GM19438 (cell line): ENCODE results near the gene CLASP1.
"Not testable (repeated sequence)": the region's sequence is repeated elsewhere in the genome, so short reads cannot be mapped to it uniquely, and the experiment has no call there.

ENCODE experiments used
- ATAC-seq: cut with Tn5 transposase; IDR thresholded peaks from one replicate; pipeline ENCODE4 v1.9.1; 2021; ENCODE audit warnings: low read depth; ENCODE audit not compliant: unreplicated experiment

The CLASP1 gene

DNA sequence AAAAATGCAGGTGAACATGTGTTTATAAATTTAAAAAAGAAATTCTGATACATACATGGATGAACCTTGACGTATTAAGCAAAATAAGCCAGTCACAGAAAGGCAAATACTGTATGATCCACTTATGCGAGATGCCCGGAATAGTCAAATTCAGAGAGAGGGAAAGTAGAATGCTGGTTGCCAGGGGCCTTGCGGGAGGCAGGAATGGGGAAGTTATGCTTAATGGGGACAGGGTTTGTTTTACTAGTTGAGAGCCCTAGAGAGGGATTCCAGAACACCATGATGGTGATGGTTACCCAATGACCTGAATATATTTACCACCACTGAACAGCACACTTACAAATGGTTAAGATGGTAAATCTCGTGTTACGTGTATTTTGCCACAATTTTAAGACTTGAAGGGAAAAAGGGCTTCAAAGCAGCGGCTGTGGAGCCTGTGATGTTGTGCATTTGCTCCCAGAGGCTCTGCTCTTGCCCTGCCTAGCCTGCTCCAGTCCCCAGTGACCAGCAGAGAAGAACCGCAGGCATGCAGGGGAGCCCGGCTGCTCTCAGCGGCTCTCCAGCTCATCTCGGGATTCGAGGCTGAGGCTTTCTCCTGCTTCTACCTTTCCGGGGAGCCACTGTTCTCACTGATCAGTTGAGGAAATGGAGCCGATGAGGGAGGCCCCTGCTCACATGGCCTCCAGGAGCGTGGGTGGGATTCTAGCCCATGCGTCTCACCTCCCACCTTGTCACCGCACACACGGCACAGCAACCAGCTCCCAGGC, 312.6 kb downstream of the CLASP1 start:
- ATAC-seq = no peak

DNA sequence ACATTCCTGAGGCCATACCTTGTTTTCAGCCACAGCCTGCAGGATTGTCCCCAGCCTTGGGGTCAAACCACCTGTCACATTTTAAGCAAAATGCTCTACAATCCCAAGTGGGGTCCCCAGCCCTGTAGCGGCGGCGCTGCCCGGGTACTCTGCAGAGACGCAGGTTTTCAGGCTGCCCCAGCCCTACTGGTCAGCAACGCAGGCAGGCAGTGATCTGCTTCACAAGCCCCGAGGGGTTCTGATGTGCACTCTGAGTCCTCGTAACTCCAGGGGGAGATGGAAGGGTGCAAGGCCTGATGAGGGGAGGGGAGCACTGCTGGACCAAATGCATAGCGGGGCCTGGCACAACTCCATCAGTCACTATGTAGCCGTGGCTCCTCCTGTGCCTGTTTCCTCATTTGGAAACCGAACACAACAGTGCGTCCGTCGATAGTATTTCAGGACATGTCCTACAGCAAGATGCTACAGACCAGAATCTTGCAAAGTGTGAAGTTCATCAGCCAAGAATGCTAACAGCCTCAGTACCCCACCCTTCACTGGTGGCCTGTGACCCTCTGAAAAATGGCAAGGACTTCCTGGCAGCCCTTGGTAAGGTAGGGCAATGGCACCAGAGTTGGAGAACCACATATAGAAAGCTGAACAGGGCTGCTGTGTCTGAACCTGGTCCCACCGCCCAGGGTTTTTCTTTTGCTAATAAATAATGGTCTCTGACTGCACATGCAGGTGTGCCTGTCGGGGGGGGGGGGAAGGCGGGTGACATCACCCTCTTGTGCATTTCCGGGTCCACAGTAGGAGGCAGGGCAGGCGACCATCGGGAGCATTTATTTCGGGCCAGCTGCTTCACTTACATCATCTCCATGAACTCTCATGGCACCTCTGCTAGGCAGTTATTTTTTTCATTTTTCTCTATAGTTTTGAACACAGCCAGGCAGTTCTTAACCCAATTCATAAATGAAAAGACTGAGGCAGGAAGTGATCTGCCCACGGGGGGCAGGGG, 313.7 kb downstream of the CLASP1 start:
- ATAC-seq = no peak

DNA sequence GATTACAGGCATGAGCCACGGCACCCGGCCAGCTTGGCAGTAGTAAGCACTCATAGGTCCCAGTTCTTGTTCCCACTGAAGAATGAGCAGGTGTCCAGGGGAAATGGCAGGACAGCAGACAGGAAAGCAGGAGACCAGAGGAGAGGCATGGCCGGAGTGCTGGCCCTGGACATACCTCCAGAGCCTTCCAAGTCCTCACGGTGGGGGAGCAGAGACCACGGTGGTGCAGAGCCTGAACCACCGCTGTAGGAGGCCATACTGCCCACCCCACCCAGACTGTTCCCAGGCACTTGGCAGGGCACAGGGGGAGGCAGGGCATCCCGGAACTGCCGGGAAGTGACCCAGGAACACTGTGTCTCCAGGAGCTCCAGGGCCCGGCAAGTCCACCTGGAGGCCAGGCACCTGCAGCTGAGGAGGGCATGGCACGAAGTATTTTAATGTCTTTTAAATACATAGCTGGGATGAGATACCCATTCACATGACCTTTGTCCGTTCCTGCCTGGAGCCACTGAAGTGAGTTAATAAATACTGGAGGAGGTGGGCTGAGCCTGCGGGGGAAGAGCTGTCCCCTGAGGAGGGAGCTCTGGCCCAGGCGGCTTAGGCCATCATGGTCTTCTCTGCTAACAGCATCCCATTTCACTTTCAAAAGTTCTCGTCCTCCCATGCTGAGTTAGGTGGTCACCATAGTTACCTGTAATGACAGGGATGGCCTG, 314.5 kb downstream of the CLASP1 start:
- ATAC-seq = peak; percentile 17

DNA sequence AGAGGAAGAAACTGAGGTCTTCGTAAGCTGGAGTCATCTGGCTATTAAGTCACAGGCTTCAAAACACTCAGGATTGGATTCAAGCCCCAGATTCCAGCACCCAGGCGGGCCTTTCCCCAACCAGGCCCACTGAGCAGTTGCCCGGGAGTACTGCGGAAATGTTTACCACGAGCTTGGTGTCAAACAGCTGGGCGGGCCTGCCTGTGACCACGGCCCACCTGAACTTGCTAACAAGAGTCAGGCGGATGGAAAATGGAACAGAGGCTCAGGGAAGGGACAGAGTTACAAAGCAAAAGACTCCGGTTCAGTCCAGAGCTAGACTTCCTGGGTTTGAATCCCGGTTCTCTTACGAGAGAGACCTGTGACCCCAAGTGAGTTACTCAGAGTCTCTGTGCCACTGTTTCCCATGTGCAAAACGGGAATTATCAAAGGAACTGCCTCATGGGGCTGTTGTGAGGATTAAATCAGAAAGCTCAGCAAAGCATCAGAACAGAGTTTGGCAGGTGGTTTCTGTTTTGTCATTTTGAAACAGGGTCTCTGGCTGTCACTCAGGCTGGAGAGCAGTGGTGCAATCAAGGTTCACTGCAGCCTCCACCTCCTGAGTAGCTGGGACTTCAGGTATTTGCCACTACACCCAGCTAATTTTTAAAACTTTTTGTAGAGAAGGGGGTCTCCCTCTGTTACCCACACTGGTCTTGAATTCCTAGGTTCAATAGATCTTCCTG, 315.3 kb downstream of the CLASP1 start:
- ATAC-seq = peak; percentile 57

DNA sequence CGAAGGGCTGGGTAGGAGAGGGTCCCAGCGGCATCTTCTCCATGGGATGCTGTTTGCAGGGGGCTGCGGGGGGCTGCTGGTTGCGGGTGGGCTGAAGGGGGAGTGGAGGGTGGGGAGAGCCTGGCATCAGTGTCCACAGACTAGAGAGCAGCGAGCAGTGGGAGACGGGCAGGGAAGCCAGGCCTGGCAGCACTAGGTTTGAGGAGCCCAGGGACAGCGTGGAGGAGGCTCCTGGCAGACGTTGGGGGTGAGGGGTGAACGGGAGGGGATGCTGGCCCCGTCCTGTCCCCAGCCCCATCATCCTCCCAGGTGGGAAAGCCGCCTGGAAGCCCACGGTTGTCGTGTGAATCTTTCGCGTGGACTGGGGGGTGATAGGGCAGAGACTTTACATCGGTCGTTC, 316.0 kb downstream of the CLASP1 start:
- no peak for ATAC-seq

DNA sequence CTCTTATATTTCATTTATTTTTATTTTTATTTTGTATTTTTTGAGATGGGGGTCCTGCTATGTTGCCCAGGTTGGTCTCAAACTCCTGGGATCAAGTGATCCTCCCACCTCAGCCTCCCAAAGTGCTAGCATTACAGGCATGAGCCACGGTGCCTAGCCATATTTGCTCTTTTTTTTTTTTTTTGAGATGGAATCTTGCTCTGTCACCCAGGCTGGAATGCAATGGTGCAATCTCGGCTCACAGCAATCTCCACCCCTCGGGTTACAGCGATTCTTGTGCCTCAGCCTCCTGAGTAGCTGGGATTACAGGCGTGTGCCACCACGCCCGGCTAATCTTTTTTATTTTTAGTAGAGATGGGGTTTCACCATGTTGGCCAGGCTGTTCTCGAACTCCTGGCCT, 317.9 kb downstream of the CLASP1 start:
- ATAC-seq = not testable (repeated sequence)

DNA sequence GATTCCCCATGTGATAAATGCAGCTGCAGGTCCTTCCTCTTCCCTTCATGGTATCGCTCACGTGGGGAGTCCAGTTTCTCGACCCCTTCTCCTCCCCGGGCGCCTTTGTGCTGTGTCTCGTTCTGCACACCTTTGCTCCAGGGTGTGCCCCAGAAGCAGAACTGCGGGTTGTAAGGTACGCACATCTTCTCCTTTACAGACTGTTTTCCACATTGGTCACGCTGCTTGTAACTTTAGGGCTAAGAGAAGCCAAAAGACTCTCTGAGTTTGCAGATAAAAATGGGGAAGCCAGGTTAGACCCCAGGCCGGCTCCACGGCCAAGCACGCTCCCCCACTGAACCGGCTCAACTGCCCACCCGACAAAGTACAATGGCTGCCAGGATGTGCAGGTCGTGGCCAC, 318.3 kb downstream of the CLASP1 start:
- no peak for ATAC-seq

DNA sequence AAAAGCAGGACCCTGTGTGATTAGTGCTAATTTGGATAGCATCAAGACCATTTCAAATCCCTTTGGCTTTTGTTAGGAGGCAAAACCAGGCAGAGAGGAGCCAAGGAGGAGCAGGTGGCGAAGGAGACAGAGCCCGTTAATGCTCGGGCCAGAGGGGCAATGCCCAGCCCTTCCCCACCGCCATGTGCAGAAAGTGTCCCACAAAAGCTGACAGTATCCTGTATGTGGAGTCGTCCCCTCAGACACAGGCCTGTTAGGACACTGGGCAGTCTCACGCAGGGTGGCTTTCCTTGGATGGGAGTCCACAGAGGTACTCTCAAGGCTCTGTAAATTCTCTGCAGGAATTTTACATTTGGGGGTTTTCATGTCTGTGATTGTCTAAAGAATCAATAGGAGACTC, 319.5 kb downstream of the CLASP1 start:
- ATAC-seq = no peak

DNA sequence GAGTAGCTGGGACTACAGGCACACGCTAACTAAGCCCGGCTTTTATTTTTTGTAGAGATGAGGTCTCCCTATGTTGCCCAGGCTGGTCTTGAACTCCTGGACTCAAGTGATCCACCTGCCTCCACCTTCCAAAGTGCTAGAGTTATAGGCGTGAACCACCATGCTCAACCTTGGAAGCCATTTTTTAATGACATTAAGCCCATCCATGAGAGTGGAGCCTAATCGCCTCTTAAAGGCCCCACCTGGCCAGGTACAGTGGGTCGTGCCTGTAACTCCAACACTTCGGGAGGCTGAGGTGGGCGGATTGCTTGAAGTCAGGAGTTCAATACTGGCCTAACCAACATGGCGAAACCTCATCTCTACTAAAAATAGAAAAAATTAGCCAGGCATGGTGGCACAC, 322.6 kb downstream of the CLASP1 start:
- no peak for ATAC-seq

DNA sequence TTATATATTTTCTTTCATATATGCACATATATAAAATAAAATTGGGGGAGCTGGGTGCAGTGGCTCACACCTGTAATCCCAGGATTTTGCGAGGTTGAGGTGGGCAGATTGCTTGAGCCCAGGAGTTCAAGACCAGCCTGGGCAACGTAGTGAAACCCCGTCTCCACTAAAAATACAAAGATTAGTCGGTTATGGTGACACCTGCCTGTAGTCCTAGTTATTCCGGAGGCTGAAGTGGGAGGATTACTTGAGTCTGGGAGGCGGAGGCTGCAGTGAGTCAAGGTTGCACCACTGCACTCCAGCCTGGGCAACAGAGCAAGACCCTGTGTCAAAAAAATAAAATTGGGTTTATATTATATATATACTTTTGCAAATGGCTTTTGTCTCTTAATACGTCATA, 324.7 kb downstream of the CLASP1 start:
- ATAC-seq = no peak

DNA sequence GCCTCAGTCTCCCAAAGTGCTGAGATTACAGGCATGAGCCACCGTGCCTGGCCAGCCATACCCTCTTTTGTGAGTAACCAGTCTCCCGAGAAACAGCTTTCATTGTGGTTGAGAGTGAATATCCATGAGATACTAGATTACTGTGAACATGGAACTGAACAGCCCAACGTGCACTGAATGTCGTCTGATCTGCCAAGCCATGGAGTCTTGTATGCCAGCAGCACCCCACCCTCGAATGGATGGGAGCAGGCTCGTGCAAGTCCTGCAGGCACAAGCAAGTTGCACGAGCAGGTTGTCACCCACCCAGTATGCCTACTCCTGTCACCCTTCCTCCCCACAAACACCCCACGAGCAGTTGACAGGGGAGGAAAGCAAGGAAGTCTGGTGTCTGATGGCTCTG, 327.8 kb downstream of the CLASP1 start:
- no peak for ATAC-seq

DNA sequence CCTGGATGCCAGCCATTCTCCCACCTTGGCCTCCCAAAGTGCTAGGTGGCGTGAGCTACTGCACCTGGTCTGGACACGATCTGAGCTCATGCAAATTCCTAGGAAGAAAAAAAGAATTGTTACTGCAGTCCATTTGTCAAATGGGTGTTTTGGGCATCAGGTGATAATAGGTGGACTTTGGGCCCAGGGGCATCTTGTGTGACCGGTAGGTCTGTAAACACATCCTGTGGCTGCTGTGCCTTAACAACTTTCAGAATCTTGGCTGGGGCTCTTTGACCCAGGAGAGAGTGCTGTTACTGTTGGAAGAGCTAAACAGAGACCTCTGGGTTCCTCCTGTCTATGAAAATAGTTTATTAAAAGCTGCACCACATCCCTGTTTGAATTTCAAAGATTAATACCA, 329.3 kb downstream of the CLASP1 start:
- no peak for ATAC-seq

DNA sequence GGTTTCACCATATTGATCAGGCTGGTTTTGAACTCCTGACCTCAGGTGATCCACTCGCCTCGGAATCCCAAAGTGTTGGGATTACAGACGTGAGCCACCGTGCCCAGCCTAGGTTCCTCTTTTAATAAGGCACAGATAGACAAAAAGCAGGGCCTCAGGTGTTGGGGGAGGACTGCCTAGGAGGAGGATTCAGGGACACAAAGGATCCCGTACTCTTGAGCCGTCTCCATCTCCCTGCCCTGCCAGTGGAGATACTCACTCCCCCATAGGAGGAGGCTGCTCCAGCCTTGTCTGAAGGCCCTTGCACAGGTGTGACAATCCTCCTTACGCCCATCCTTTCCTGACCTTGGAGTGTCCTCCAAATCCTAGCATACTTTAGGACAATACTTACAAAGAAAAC, 332.3 kb downstream of the CLASP1 start:
- no peak for ATAC-seq

DNA sequence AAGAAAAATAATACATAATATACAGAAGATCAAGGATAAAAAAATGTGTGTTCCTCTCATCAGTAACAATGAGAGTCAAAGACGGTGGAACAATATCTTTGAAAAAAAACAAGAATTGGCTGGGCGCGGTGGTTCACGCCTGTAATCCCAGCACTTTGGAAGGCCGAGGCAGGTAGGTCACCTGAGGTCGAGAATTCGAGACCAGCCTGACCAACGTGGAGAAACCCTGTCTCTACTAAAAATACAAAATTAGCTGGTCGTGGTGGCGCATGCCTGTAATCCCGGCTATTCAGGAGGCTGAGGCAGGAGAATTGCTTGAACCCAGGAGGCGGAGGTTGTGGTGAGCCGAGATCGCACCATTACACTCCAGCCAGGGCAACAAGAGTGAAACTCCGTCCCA, 335.6 kb downstream of the CLASP1 start:
- ATAC-seq = not testable (repeated sequence)

DNA sequence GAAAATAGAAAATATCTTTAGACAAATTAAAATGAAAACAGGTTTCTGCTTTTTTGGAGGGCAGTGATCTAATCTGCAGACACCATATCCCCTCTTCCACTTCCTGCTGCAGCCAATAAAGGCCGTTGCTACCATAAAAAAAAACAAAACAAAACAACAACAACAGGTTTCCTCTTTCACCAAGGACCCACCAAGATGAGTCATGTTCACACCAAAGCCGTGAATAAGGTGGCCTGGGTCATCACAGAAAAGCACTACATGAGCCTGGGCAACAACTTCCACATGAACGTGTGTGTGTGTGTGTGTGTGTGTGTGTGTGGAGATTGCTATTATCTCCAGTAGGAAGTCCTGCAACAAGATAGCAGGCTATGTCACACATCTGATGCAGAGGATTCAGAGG, 339.5 kb downstream of the CLASP1 start:
- ATAC-seq = peak; percentile 89

DNA sequence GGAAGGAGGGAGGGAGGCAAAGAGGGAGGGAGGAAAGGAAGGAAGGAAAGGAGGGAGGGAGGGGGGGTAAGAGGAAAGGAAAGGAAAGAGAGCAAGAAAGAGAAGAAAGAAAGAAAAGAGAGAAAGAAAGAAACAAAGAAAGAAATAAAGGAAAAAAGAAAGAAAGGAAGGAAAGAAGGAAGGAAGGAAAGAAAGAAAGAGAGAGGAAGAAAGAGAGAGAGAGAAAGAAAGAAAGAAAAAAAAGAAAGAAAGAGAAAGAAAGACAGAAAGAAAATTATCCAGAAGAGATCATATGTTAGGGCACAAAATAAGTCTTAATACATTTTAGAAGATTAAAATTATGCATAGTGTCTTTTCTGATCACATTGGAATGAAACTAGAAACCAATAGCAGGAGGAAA, 339.9 kb downstream of the CLASP1 start:
- no peak for ATAC-seq

DNA sequence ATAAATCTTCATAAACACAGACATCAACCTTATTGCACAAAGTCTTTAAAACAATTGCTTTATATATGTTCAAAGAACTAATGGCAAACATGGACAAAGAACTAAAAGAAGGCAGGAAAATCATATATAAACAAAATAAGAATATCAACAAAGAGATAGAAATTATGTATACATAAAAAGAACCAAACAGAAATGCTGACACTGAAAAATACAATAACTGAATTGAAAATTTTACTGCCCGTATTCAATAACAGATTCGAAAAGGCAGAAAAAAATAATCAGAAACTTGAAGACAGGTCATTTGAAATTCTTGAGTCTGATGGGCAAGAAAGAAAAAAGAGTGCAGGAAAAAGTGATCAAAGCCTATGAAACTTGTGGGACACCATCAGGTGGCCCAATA, 342.2 kb downstream of the CLASP1 start:
- no peak for ATAC-seq

DNA sequence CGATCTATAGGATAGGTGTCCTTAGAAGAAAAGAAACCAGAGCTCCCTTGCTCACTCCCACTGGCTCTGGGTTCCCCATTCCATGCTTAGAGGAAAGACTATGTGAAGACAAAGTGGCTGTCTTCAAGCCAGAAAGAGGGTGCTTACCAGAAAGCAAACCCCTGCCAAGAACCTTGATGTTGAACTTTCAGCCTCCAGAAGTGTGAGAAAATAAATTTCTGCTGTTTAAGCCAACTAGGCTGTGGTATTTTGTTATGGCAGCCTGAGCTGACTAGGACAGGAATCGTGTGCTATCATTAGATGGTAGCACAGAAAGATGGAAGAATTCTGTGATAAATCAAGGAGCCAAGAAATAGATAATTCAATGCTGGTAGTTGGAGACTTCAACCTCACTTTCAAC, 344.3 kb downstream of the CLASP1 start:
- no peak for ATAC-seq

DNA sequence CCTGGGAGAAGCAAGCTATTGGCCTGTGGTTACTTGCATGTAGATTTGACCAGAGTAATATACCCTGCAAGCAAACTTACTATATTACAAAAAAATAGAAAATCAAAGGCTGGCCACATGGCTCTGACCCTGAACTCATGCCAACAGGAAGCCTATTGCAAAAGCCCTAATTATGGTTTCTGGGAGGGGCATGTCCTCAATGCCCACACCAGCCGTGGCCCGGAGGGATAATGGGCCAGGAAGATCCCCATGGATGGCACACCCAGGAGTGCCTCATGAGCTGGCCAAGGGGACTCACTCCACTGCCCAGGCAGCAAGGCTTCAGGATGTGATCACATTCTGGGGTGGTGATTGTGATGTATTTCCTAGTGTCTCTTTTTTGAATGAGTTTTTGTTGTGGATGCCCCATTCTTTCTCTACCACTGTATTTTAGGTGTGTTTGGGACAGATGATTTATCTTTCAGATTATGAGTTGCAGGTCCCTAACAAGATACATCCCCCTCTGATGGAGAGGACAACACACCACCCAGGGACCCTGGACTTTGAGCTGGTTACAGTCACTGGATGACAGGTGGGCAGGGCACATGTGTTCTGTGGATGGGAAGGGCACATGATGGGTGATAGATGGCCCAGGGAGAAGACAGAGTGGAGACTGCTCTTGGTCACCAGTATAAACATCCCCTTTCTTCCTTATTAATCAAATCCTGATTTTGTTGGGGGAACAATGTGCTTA, 345.6 kb downstream of the CLASP1 start:
- ATAC-seq = no peak

DNA sequence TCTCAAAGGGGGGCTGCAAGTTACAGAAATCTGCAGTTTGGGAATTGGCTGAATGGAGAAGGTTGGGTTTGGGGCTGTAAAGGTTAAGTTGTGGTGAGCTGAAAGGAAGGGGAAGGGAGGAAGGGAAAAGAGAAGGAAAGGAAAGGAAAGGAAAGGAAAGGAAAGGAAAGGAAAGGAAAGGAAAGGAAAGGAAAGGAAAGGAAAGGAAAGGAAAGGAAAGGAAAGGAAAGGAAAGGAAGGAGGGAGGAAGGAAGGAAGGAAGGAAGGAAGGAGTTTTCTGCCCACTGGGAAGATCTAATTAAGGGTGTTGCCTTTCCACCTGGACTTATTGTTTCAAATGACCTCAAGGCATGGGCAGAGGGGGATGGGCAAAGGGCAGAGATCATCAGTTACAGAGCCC, 348.1 kb downstream of the CLASP1 start:
- ATAC-seq = not testable (repeated sequence)
